ENCODE measurements around the gene NFX1.

DNA sequence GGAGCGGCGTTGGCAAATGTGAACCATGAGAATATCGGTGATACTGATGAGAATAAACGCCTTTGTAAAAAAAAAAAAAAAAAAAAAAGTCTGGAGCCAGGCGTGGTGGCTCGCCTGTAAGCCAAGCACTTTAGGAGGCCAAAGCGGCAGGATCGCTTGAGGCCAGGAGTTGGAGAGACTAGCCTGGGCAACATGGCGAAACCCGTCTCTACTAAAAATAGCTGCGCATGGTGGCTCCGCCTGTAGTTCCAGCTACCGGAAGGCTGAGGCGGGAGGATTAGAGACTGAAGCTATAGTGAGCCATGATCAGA is 425 bp upstream of the NFX1 start:
- no peak for TF ChIP-seq POLR2A (IDR thresholded peaks at IDR 0.05; ENCODE audit: low read depth, low read length)
- no peak for TF ChIP-seq TAF1 (IDR thresholded peaks at IDR 0.05; ENCODE audit: borderline replicate concordance, low read depth, low read length)
